GM06990 (cell line): ENCODE data around the gene OR10H1.
"Not testable (repeated sequence)": the region's sequence is repeated elsewhere in the genome, so short reads cannot be mapped to it uniquely, and the experiment has no call there.

Experiments used
- DNase-seq: peaks from one replicate; pipeline ENCODE4 v3.0.0-alpha.2; 2011; ENCODE audit not compliant: insufficient read length; ENCODE audit errors: extremely low read depth
- H3K27me3 ChIP-seq: replicated peaks from 2 replicates; pipeline ENCODE4 v1.6.0; 2011; ENCODE audit warnings: low read length; ENCODE audit not compliant: control insufficient read depth, insufficient read depth
- H3K36me3 ChIP-seq: 2 replicates; pipeline ENCODE4 v1.5.1; 2011; ENCODE audit warnings: low read length; ENCODE audit not compliant: control insufficient read depth, insufficient read depth
- H3K4me3 ChIP-seq: replicated peaks from 2 replicates; pipeline ENCODE4 v1.5.1; 2011; ENCODE audit warnings: low read depth, mild to moderate bottlenecking, control low read depth, low read length
- TF ChIP-seq, protein P1 (sequence below): IDR thresholded peaks from 2 replicates; pipeline ENCODE4 v1.5.1; 2011; ENCODE audit warnings: low read length, control low read depth, mild to moderate bottlenecking, inconsistent platforms; ENCODE audit not compliant: insufficient read depth, poor library complexity, severe bottlenecking

The OR10H1 gene

DNA sequence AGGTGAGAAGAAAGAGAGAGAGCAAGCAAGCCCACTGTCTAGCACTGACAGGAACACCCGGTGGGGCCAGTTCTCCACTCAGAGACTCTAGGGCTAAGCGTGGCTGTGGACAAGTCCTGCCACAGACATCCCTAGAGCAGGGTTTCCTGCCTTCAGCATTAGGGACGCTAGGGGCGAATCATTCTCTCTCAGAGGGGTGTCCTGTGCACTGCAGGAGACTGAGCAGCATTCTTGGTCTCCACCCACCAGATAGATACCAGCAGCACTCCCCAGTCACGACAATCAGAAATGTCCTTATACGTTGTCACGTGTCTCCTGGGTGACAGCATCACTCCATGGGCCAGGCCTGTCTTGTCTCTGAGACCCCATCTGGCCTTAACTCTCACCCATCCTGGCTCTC is 1.5 kb downstream of the OR10H1 start:
- no peak for DNase-seq
- no peaks in the 10 kb centered on the region; the same call in 1 of the 2 replicates for H3K27me3 ChIP-seq

DNA sequence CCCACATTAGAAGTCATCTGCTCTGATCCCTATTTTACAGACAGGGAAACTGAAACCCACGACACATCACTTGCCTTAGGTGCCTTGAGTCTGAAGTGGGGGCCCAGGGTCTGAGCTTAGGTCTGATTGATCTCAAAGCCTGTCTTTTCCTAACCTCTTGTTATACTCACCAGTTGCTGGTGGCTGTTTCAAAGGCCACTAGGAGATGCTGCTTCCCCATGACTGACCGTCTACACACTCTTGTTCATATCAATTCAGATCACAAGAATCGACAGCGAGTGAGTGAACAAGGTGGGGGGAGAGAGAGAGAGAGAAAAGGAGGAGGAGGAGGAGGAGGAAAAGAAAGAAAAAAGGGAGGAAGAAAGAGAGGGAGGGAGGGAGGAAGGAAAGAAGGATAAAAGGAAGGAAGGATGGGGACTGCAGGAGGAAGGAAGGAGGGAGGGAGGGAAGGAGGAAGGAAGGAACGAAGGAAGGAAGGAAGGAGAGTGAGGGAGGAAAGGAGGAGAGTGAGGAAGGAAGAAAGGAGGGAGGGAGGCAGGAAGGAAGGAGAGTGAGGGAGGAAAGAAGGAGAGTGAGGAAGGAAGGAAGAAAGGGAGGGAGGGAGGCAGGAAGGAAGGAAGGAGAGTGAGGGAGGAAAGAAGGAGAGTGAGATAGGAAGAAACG is 3.3 kb downstream of the OR10H1 start:
- DNase-seq: no peak
- Histone ChIP-seq H3K4me3 (no peak overlapping the region), H3K36me3 (no peaks in the 10 kb centered on the region), H3K27me3 (no peaks in the 10 kb centered on the region; the same call in 1 of the 2 replicates)
- TF ChIP-seq, protein P1, sequence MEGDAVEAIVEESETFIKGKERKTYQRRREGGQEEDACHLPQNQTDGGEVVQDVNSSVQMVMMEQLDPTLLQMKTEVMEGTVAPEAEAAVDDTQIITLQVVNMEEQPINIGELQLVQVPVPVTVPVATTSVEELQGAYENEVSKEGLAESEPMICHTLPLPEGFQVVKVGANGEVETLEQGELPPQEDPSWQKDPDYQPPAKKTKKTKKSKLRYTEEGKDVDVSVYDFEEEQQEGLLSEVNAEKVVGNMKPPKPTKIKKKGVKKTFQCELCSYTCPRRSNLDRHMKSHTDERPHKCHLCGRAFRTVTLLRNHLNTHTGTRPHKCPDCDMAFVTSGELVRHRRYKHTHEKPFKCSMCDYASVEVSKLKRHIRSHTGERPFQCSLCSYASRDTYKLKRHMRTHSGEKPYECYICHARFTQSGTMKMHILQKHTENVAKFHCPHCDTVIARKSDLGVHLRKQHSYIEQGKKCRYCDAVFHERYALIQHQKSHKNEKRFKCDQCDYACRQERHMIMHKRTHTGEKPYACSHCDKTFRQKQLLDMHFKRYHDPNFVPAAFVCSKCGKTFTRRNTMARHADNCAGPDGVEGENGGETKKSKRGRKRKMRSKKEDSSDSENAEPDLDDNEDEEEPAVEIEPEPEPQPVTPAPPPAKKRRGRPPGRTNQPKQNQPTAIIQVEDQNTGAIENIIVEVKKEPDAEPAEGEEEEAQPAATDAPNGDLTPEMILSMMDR: peak; percentile 19

More for the DNA sequence above, 1.5 kb downstream of the OR10H1 start:
- TF ChIP-seq, protein P1: no peak
- no peak overlapping the region for H3K4me3 ChIP-seq
- H3K36me3 ChIP-seq: no peaks in the 10 kb centered on the region

DNA sequence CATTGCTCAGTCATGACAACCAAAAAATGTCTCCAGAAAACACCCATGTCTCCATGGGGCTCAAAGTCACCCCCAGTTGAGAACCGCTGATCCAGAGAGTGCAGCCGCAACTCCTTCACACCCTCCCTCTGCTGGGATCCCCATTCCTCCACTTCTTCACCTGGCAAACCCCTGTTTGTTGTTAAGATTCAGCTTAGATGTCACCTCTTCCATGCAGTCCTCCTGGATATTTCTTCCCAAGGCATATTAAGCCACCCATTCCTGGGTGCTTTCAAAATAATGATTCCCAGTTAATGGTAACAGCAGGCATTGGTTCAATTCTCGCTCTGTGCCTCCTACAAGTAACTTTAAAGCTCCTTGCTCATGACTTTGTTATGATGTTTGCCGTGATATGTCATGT is 4.0 kb downstream of the OR10H1 start:
- Histone ChIP-seq H3K27me3 (no peaks in the 10 kb centered on the region; the same call in 1 of the 2 replicates), H3K36me3 (no peaks in the 10 kb centered on the region), H3K4me3 (no peak overlapping the region)
- TF ChIP-seq, protein P1: no peak
- no peak for DNase-seq

DNA sequence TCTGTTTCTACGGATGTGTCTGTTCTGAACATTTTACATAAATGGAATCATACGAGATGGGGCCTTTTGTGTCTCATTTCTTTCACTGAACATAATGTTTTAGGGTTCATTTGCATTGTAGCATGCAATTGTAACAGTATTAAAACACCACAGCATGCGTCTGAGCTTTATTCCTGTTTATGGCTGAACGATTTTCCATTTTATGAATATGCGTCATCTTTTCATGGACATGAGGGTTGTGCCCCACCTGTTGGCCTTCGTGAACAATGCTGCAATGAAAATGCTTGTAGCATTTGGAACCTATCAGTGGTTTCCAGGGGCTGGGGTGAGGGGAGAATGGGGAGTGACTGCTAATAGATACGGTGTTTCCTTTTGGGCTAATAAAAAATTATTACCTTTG is 5.1 kb downstream of the OR10H1 start:
- H3K27me3 ChIP-seq: no peaks in the 10 kb centered on the region; the same call in 1 of the 2 replicates
- TF ChIP-seq, protein P1: peak; percentile 44
- no peak overlapping the region for H3K4me3 ChIP-seq
- H3K36me3 ChIP-seq: no peaks in the 10 kb centered on the region
- DNase-seq: no peak

DNA sequence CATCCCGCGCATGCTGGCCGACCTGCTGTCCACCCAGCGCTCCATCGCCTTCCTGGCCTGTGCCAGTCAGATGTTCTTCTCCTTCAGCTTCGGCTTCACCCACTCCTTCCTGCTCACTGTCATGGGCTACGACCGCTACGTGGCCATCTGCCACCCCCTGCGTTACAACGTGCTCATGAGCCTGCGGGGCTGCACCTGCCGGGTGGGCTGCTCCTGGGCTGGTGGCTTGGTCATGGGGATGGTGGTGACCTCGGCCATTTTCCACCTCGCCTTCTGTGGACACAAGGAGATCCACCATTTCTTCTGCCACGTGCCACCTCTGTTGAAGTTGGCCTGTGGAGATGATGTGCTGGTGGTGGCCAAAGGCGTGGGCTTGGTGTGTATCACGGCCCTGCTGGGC is 21.2 kb downstream of the OR10H1 start:
- not testable (repeated sequence) for H3K36me3 ChIP-seq, H3K4me3 ChIP-seq, DNase-seq, H3K27me3 ChIP-seq

DNA sequence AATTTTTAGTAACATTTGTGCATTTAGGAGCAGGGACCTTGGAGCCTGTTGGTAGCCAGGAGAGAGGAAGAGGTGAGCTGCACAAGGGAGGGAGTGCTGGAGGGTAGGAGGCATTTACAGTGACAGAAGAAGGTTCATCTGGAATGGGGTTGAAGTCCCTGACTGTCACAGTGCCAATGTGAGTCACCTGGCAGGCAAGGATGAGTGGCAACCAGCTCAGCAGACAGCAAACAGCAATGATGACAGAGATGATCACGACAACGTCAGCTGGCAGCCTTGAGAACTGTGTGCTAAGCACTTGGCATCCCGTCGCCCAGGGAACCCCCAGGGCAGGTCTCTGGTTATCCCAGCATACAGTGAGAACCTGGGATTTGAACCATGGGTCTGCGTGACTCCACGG is 25.4 kb downstream of the OR10H1 start:
- Histone ChIP-seq H3K27me3 (no peaks in the 10 kb centered on the region; the same call in 1 of the 2 replicates), H3K4me3 (no peak overlapping the region), H3K36me3 (no peaks in the 10 kb centered on the region)
- no peak for DNase-seq
- TF ChIP-seq, protein P1: no peak
